LoVo (cell line): Measurements from ENCODE around the gene ITPKB.

Experiments used
- DNase-seq: peaks from one replicate; pipeline ENCODE4 v3.0.0-alpha.2; 2016; ENCODE audit warnings: low spot score

ITPKB gene

DNA sequence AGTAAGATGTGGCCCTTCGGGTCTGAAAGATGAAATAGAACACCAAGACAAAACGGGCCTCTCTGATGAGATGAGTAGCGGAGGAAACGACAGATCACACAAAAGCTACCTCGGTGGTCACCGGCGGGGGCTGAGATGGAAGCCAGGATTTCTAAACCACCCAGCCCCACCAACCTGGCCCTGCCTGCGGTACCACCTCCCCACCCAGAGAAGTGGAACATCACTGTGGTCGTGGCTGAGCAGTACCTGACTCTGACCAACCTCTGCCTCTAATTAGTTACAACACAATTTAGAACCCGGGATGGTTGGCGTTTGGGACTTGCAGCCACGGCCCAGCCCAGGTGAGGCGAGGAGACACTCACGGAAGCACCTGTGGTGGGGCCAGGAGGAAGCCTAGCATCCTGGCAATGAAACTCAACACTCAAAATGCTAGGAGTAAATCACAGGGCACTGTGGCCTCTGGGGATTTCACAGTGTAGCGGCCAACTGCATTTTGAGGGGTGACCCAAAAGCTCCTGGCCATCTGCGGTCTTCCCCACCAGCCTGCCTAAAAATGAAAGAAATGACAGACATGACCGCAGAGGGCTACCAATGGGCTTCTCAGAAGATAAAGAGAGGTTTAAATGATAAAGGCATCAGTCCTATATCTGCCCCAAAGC lies 73.4 kb downstream of the ITPKB start:
- DNase-seq = no peak

DNA sequence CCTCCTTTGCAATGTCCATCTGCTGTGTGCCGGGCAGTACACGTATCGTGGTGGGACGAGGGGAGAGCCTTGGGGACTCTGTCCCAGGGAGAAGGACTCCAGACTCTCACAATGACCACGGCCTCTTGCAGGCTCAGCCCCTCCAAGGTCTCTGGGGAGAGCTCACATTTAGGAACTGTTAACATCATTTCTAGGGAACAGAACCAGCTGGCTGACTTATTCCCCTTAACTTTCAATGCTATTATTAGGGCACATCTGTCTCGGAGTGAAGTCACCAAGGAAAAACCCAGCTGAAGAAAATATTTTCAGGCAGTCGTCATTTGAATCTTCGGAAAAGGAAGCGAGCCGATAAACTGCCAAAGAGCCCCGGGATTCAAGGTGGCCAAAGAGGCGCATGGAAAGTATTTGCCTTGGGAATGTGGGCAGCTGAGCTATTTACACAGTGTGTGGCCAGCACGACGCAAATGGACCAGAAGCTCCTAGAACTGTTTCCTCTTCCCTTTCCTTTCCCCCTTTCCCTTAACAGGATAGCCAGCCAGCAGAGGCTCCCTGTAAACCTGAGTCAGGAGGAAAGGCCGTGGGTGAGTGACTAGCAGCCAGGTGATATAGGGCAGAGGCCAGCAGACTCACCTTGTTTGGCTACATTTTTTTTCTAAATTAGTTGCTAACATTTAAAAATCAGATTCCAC lies 74.5 kb downstream of the ITPKB start:
- no peak for DNase-seq

- no peak for DNase-seq
Observed at GRCh38 chr1:226663327-226663704, 75.8 kb downstream of the ITPKB start.

- no peak for DNase-seq
Observed at GRCh38 chr1:226662642-226663326, 76.3 kb downstream of the ITPKB start.

GRCh38 chr1:226661965-226662364 lies 77.1 kb downstream of the ITPKB start:
- DNase-seq = no peak

DNA sequence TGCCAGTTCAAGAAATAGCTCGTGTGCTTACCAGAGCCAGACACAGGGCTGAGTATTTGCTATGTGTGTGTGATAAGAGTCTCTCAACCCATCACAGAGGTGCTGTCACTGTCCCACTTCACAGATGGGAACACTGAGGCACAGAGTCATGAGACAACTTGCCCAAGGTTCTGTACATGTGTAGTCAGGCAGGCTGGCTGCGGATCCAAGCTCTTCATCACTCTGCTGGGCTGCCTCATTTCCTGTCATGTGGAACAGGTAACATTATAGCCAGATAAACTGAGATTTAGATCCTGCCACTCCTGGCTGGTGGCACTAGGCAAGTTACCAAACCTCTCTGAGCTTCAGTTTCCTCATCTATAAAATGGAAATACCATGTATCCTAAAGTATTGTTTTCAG lies 77.8 kb downstream of the ITPKB start:
- no peak for DNase-seq

GRCh38 chr1:226660410-226661182 lies 78.5 kb downstream of the ITPKB start:
- no peak for DNase-seq

DNA sequence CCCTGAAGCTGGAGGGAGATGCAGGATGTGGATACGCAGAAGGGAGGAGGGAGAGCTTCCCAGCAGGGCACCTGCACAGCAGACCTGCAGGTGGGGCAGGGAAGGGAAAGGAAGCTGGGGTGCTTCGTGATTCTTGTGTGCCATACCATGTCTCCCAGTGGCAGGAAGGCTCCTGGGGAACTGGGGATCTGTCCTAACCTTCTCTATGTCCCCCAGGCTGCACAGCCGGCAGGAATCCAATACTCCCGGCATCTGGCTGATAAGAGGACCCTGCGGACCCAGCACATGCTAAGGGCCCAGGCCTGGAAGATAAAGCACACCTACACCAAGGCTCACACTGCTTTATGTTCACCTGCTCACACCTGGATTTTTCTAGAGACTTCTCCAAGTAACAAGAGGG lies 79.4 kb downstream of the ITPKB start:
- DNase-seq = no peak

GRCh38 chr1:226659136-226659535 lies 79.9 kb downstream of the ITPKB start:
- no peak for DNase-seq

DNA sequence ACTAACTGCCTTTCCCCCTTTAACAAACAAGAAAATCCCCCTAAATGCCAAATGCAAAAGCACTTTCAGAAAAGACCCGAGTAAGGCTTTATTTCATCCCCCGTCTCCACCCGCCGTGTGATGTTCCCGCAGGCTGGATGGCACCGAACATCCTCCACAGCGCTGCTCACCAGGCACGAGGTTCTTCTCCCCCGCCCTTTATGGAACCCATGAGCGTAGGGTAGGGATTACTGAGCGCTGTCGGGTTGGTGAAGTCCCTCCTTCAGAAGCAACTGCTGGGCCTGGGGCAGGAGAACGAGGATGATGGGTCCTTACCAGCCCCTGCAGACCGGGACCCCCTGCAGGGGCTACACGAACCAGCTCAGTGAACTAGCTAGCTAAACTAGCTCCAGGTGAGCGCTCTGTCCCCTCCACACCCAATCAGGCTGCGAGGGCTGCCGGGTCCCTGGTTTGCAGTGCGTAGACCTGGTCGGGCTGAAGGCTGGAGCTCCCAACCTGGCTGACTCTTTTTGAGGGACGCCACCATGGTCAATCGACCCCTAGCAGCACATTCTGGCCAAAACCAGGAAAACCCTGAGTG lies 80.4 kb downstream of the ITPKB start:
- DNase-seq = no peak

- no peak for DNase-seq
Observed at GRCh38 chr1:226657895-226658545, 81.1 kb downstream of the ITPKB start.

- DNase-seq = no peak
Observed at GRCh38 chr1:226656601-226657277, 82.3 kb downstream of the ITPKB start.

- no peak for DNase-seq
Observed at GRCh38 chr1:226656201-226656600, 82.9 kb downstream of the ITPKB start.

- DNase-seq = peak; percentile 4
Observed at GRCh38 chr1:226655251-226656163, 83.6 kb downstream of the ITPKB start.

- DNase-seq = no peak
Observed at GRCh38 chr1:226654668-226655055, 84.4 kb downstream of the ITPKB start.

GRCh38 chr1:226654046-226654667 lies 84.9 kb downstream of the ITPKB start:
- DNase-seq = no peak

DNA sequence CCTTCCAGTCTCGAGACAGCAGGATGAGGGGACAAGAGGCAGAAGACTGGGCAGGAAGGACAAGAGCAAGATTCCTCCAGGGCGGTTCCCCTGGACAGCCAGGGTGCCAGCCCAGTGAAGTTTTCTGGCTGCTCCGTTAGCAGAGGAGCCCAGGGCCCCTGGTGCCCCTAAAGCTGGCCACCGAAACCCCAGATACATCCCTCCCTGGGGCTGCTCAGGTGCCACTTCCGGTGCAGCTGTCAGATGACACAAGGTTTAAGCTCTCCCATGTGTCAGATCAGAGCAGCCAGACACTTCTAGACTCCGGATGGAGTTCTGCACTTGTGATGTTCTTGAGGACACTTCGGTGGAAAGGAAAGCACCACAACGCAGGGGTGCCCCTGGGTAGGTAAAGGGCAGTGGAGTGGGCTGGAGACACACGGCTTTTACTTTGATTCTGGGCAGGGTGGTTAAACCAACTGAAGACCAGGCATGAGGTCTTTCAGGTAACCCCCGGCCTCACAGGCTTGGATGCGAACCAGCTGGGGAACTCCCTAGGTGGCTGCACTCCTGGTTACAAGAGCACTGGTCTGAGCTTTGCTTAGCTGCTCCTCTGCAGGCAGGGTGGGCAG lies 85.7 kb downstream of the ITPKB start:
- no peak for DNase-seq

DNA sequence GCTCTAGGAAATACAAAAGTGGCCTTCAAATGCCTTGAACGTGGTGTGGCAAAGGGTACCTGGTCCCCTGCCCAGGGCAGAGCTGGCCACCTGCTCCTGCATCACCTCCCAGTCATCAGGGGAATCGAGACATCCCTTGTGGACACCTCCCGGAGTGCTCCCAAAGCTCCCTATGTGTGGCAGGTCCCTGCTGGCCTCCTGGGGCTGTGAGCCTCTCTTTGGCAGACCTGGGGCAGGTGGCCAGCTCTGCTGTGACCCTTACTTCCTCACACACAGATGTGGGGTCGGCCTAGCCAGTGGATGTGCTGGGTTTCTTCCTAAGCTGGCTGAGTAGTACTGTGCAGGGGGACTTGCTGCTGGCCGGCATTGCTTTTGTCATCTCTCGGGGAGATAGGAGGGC lies 86.5 kb downstream of the ITPKB start:
- no peak for DNase-seq

GRCh38 chr1:226651732-226652105 lies 87.4 kb downstream of the ITPKB start:
- no peak for DNase-seq
